Measurements from ENCODE around the gene SCAF8.
"Not testable (repeated sequence)": the region's sequence is repeated elsewhere in the genome, so short reads cannot be mapped to it uniquely, and the experiment has no call there.

Gene SCAF8

GRCh38 chr6:154733183-154733625 is at the start of gene SCAF8:
Gene SCAF8, plus strand, starts transcription at chr6:154733416. Its CDS starts 485 bp downstream, at chr6:154733901.
- DNase-seq, result peak; percentile 83

GRCh38 chr6:154683756-154684523 is 49.3 kb upstream of the SCAF8 start:
- no peak for DNase-seq

- DNase-seq, result no peak
Observed at GRCh38 chr6:154686162-154686561, 47.1 kb upstream of the SCAF8 start.

GRCh38 chr6:154689493-154690255 is 43.5 kb upstream of the SCAF8 start:
- DNase-seq, result no peak

GRCh38 chr6:154690857-154691256 is 42.4 kb upstream of the SCAF8 start:
- DNase-seq, result no peak

- DNase-seq, result no peak
Observed at GRCh38 chr6:154696661-154697060, 36.6 kb upstream of the SCAF8 start.

- DNase-seq, result no peak
Observed at GRCh38 chr6:154703124-154703523, 30.1 kb upstream of the SCAF8 start.

- DNase-seq, result no peak
Observed at GRCh38 chr6:154705471-154706113, 27.6 kb upstream of the SCAF8 start.

GRCh38 chr6:154706389-154706788 is 26.8 kb upstream of the SCAF8 start:
- no peak for DNase-seq

GRCh38 chr6:154709621-154710020 is 23.6 kb upstream of the SCAF8 start:
- DNase-seq, result no peak

- no peak for DNase-seq
Observed at GRCh38 chr6:154710689-154711088, 22.5 kb upstream of the SCAF8 start.

- no peak for DNase-seq
Observed at GRCh38 chr6:154715446-154715845, 17.8 kb upstream of the SCAF8 start.

GRCh38 chr6:154716350-154716749 is 16.9 kb upstream of the SCAF8 start:
- DNase-seq, result not testable (repeated sequence)

GRCh38 chr6:154719433-154719832 is 13.8 kb upstream of the SCAF8 start:
- no peak for DNase-seq

- no peak for DNase-seq
Observed at GRCh38 chr6:154719854-154720253, 13.4 kb upstream of the SCAF8 start.

- no peak for DNase-seq
Observed at GRCh38 chr6:154721460-154721859, 11.8 kb upstream of the SCAF8 start.

- DNase-seq, result no peak
Observed at GRCh38 chr6:154726887-154727286, 6.3 kb upstream of the SCAF8 start.

- DNase-seq, result no peak
Observed at GRCh38 chr6:154731296-154732218, 1.7 kb upstream of the SCAF8 start.

- peak; percentile 85 for DNase-seq
Observed at GRCh38 chr6:154732538-154733182, 556 bp upstream of the SCAF8 start.

- DNase-seq, result peak; percentile 86
Observed at GRCh38 chr6:154733626-154734382, 588 bp downstream of the SCAF8 start.

GRCh38 chr6:154736618-154737259 is 3.5 kb downstream of the SCAF8 start:
- DNase-seq, result no peak

Data from NCI-H1417 treated with DMSO at 0.1 percent for 48 hours (cell line).